Measurements from ENCODE around the gene NIT2. TPM values are rescaled to one million over a fixed set of nuclear protein-coding genes. Genes with fewer than 3 reads are reported as not detected.
"Not testable (repeated sequence)": the region's sequence is repeated elsewhere in the genome, so short reads cannot be mapped to it uniquely, and the experiment has no call there.

NIT2 gene
- total and polyA plus RNA-seq, 9 donors, result 23.9 to 30.9 (median 27.0) TPM

DNA sequence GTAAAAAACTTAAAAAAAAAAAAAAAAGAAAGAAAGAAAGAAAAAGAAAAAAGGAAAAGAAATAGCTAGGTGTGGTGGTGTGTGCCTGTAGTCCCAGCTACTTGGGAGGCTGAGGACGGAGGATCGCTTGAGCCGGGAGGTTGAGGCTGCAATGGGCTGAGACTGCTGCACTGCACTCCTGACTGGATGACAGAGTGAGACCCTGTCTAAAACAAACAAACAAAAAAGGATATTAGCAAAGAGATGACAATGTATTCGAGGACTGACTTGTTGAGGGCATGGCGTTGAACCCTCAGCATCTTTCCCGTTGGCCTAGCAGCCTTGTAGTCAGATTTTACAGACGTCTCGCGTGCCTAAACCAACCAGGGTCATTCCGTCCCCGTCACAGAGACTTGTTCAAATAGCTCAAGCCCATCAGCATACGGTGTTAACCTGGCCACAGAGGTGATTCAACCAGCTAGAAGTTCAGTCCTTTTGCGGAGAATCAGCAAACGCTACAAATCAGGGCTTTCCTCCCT is 528 bp upstream of the NIT2 start:
- no peaks in the 10 kb centered on the region for H3K27me3 ChIP-seq (ENCODE audit: control insufficient read depth, insufficient read depth, low read length)
- H3K27ac ChIP-seq (ENCODE audit: low read length), result peak overlapping the region; percentile 49
- peak overlapping the region; percentile 59 for H3K4me3 ChIP-seq (ENCODE audit: low read length)
- WGBS (ENCODE audit: insufficient coverage), result 35% methylated on average over 14 of the region's 14 CpGs
- peaks cover 2% of the 10 kb centered on the region for H3K36me3 ChIP-seq (ENCODE audit: control insufficient read depth, insufficient read depth, low read length)
- no peak for DNase-seq
- H3K9me3 ChIP-seq (replicated peaks; ENCODE audit: control insufficient read depth, low read depth, low read length), result no peaks in the 10 kb centered on the region
- peaks cover 12% of the 10 kb centered on the region for H3K4me1 ChIP-seq (ENCODE audit: control insufficient read depth, insufficient read depth, low read length)

GRCh38 chr3:100335434-100335833 is 877 bp downstream of the NIT2 start:
- Histone ChIP-seq H3K9me3 (replicated peaks; ENCODE audit: control insufficient read depth, low read depth, low read length) (no peaks in the 10 kb centered on the region), H3K27ac (ENCODE audit: low read length) (peak overlapping the region; percentile 74), H3K4me3 (ENCODE audit: low read length) (peak overlapping the region; percentile 59), H3K4me1 (ENCODE audit: control insufficient read depth, insufficient read depth, low read length) (peaks cover 12% of the 10 kb centered on the region), H3K36me3 (ENCODE audit: control insufficient read depth, insufficient read depth, low read length) (peaks cover 13% of the 10 kb centered on the region), H3K27me3 (ENCODE audit: control insufficient read depth, insufficient read depth, low read length) (no peaks in the 10 kb centered on the region)
- WGBS (ENCODE audit: insufficient coverage), result 81% methylated on average over 7 of the region's 14 CpGs
- peak; percentile 22 for DNase-seq

GRCh38 chr3:100336229-100336628 is 1.7 kb downstream of the NIT2 start:
- Histone ChIP-seq H3K36me3 (ENCODE audit: control insufficient read depth, insufficient read depth, low read length) (peaks cover 13% of the 10 kb centered on the region), H3K4me1 (ENCODE audit: control insufficient read depth, insufficient read depth, low read length) (peaks cover 12% of the 10 kb centered on the region)
- not testable (repeated sequence) for H3K27ac ChIP-seq (ENCODE audit: low read length); H3K9me3 ChIP-seq (replicated peaks; ENCODE audit: control insufficient read depth, low read depth, low read length); H3K27me3 ChIP-seq (ENCODE audit: control insufficient read depth, insufficient read depth, low read length); DNase-seq; H3K4me3 ChIP-seq (ENCODE audit: low read length)
- 85% methylated on average over 6 of the region's 10 CpGs for WGBS (ENCODE audit: insufficient coverage)

DNA sequence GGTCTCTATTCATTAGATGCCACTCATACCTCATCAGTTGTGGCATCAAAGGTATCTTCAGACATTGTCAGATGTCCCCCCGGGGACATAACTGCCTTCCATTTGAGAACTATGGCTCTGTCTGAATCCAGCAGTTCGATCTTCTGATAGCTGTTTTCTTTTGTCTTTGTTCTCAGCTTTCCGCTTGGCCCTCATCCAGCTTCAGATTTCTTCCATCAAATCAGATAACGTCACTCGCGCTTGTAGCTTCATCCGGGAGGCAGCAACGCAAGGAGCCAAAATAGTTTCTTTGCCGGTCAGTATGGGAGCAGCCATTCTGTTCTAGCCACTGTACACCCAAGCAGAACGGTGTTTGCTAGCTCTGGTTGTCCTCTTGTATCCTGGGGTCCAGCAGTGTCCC is 4.4 kb downstream of the NIT2 start:
- Histone ChIP-seq H3K4me3 (ENCODE audit: low read length) (no peak overlapping the region), H3K36me3 (ENCODE audit: control insufficient read depth, insufficient read depth, low read length) (peaks cover 20% of the 10 kb centered on the region), H3K9me3 (replicated peaks; ENCODE audit: control insufficient read depth, low read depth, low read length) (no peaks in the 10 kb centered on the region), H3K4me1 (ENCODE audit: control insufficient read depth, insufficient read depth, low read length) (peaks cover 12% of the 10 kb centered on the region), H3K27me3 (ENCODE audit: control insufficient read depth, insufficient read depth, low read length) (no peaks in the 10 kb centered on the region), H3K27ac (ENCODE audit: low read length) (no peak overlapping the region)
- 89% methylated on average over 10 of the region's 10 CpGs for WGBS (ENCODE audit: insufficient coverage)
- no peak for DNase-seq

DNA sequence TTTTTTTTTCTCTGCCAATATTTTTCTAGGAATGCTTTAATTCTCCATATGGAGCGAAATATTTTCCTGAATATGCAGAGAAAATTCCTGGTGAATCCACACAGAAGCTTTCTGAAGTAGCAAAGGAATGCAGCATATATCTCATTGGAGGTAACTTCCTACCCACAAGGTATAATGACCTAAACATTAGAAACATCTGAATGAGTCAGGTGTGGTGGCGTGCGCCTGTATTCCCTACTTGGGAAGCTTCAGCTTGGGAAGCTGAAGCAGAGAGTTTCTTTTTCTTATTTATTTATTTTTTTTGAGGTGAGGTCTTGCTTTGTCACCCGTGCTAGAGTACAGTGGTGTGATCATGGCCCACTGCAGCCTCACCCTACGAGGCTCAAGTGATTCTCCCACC is 5.2 kb downstream of the NIT2 start:
- Histone ChIP-seq H3K27me3 (ENCODE audit: control insufficient read depth, insufficient read depth, low read length) (no peaks in the 10 kb centered on the region), H3K36me3 (ENCODE audit: control insufficient read depth, insufficient read depth, low read length) (peaks cover 24% of the 10 kb centered on the region), H3K9me3 (replicated peaks; ENCODE audit: control insufficient read depth, low read depth, low read length) (no peaks in the 10 kb centered on the region), H3K27ac (ENCODE audit: low read length) (no peak overlapping the region), H3K4me1 (ENCODE audit: control insufficient read depth, insufficient read depth, low read length) (peaks cover 6% of the 10 kb centered on the region), H3K4me3 (ENCODE audit: low read length) (no peak overlapping the region)
- no CpG with 5 or more reads among the region's 5 CpGs for WGBS (ENCODE audit: insufficient coverage)
- no peak for DNase-seq

GRCh38 chr3:100340527-100340926 is 6.0 kb downstream of the NIT2 start:
- H3K4me3 ChIP-seq (ENCODE audit: low read length), result no peak overlapping the region
- no peak for DNase-seq
- H3K9me3 ChIP-seq (replicated peaks; ENCODE audit: control insufficient read depth, low read depth, low read length), result no peaks in the 10 kb centered on the region
- H3K36me3 ChIP-seq (ENCODE audit: control insufficient read depth, insufficient read depth, low read length), result peaks cover 26% of the 10 kb centered on the region
- H3K4me1 ChIP-seq (ENCODE audit: control insufficient read depth, insufficient read depth, low read length), result peaks cover 2% of the 10 kb centered on the region
- no CpG with 5 or more reads among the region's 1 CpG for WGBS (ENCODE audit: insufficient coverage)
- no peaks in the 10 kb centered on the region for H3K27me3 ChIP-seq (ENCODE audit: control insufficient read depth, insufficient read depth, low read length)
- no peak overlapping the region for H3K27ac ChIP-seq (ENCODE audit: low read length)

GRCh38 chr3:100348727-100349126 is 14.2 kb downstream of the NIT2 start:
- no peak overlapping the region for H3K4me3 ChIP-seq (ENCODE audit: low read length)
- WGBS (ENCODE audit: insufficient coverage), result no CpG with 5 or more reads among the region's 5 CpGs
- no peak overlapping the region for H3K27ac ChIP-seq (ENCODE audit: low read length)
- no peaks in the 10 kb centered on the region for H3K4me1 ChIP-seq (ENCODE audit: control insufficient read depth, insufficient read depth, low read length)
- H3K9me3 ChIP-seq (replicated peaks; ENCODE audit: control insufficient read depth, low read depth, low read length), result no peaks in the 10 kb centered on the region
- no peak for DNase-seq
- no peaks in the 10 kb centered on the region for H3K27me3 ChIP-seq (ENCODE audit: control insufficient read depth, insufficient read depth, low read length)
- H3K36me3 ChIP-seq (ENCODE audit: control insufficient read depth, insufficient read depth, low read length), result peaks cover 53% of the 10 kb centered on the region

DNA sequence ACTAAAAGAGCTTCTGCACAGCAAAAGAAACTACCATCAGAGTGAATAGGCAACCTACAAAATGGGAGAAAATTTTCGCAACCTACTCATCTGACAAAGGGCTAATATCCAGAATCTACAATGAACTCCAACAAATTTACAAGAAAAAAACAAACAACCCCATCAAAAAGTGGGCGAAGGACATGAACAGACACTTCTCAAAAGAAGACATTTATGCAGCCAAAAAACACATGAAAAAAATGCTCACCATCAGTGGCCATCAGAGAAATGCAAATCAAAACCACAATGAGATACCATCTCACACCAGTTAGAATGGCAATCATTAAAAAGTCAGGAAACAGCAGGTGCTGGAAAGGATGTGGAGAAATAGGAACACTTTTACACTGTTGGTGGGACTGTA is 17.2 kb downstream of the NIT2 start:
- not testable (repeated sequence) for H3K4me3 ChIP-seq (ENCODE audit: low read length); H3K27ac ChIP-seq (ENCODE audit: low read length); H3K27me3 ChIP-seq (ENCODE audit: control insufficient read depth, insufficient read depth, low read length); H3K4me1 ChIP-seq (ENCODE audit: control insufficient read depth, insufficient read depth, low read length); H3K9me3 ChIP-seq (replicated peaks; ENCODE audit: control insufficient read depth, low read depth, low read length); DNase-seq
- peaks cover 52% of the 10 kb centered on the region for H3K36me3 ChIP-seq (ENCODE audit: control insufficient read depth, insufficient read depth, low read length)
- WGBS (ENCODE audit: insufficient coverage), result no CpG with 5 or more reads among the region's 2 CpGs

DNA sequence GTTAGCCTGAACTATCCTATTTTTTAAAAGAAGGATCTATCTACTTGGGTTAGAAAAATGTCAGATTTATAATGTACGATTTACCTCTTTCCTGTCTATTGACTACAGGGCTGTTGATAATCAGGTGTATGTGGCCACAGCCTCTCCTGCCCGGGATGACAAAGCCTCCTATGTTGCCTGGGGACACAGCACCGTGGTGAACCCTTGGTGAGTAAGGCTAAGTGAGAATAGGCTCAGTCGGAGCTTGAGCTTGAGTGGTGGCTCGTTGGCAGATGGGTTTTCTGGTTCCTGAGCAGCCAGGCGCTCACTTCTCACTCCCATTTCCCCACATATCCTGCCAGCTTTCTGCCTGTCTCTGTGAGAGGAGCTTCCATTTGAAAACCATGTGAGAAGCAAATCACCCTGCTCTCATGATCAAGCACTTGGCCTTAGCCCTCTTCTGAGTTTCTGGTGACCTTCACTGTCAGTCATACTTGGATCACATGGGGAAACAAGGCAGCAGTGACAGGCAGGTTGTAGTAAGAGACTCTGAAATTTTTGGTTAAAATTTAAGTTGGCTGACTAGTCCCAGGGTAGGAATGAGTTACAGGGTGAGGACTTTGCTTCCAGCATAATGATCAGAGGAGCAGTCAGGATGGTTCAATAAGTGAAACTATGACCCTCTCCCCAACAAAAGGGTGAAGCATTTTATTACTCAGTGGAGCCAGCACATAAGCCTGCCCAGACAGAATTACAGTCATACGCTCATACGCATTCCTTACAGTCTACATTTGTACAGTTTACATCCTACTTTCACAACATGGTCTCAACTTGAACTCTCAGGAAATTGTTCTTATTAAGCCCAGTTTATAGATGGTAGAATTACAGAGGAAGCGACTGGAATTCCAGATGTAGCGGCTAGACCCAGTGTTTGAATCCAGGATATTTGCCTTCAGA is 18.0 kb downstream of the NIT2 start:
- WGBS (ENCODE audit: insufficient coverage), result no CpG with 5 or more reads among the region's 10 CpGs
- H3K27ac ChIP-seq (ENCODE audit: low read length), result no peak overlapping the region
- H3K9me3 ChIP-seq (replicated peaks; ENCODE audit: control insufficient read depth, low read depth, low read length), result no peaks in the 10 kb centered on the region
- H3K4me1 ChIP-seq (ENCODE audit: control insufficient read depth, insufficient read depth, low read length), result no peaks in the 10 kb centered on the region
- no peaks in the 10 kb centered on the region for H3K27me3 ChIP-seq (ENCODE audit: control insufficient read depth, insufficient read depth, low read length)
- no peak for DNase-seq
- no peak overlapping the region for H3K4me3 ChIP-seq (ENCODE audit: low read length)
- H3K36me3 ChIP-seq (ENCODE audit: control insufficient read depth, insufficient read depth, low read length), result peaks cover 52% of the 10 kb centered on the region

GRCh38 chr3:100354850-100355249 is 20.3 kb downstream of the NIT2 start:
- H3K27ac ChIP-seq (ENCODE audit: low read length), result no peak overlapping the region

More at GRCh38 chr3:100354850-100355249, 20.3 kb downstream of the NIT2 start:
- Histone ChIP-seq H3K4me3 (ENCODE audit: low read length) (no peak overlapping the region), H3K9me3 (replicated peaks; ENCODE audit: control insufficient read depth, low read depth, low read length) (no peaks in the 10 kb centered on the region), H3K36me3 (ENCODE audit: control insufficient read depth, insufficient read depth, low read length) (peaks cover 35% of the 10 kb centered on the region), H3K4me1 (ENCODE audit: control insufficient read depth, insufficient read depth, low read length) (no peaks in the 10 kb centered on the region), H3K27me3 (ENCODE audit: control insufficient read depth, insufficient read depth, low read length) (no peaks in the 10 kb centered on the region)
- WGBS (ENCODE audit: insufficient coverage), result no CpG with 5 or more reads among the region's 3 CpGs
- DNase-seq, result no peak

Measured in muscle of leg (tissue), 11 donors.